Fibroblast of lung (primary cell): ENCODE data around the gene FILIP1L.

Experiments
- EZH2 ChIP-seq: IDR thresholded peaks from 2 replicates; pipeline ENCODE4 v1.5.1; 2012; ENCODE audit warnings: low read length, control low read depth, mild to moderate bottlenecking; ENCODE audit errors: missing control alignments
- TF ChIP-seq, protein P1 (sequence below), 2 donors: IDR thresholded peaks in 1 of 2; conservative IDR thresholded peaks in 1 of 2; 1 replicate in 1 of 2; 2 replicates in 1 of 2; pipeline ENCODE4 v1.5.1; 2011 to 2012; ENCODE audit warnings: low read length in 2 of 2, control low read depth in 1 of 2, inconsistent platforms in 1 of 2, low read depth in 1 of 2, mild to moderate bottlenecking in 1 of 2

DNA sequence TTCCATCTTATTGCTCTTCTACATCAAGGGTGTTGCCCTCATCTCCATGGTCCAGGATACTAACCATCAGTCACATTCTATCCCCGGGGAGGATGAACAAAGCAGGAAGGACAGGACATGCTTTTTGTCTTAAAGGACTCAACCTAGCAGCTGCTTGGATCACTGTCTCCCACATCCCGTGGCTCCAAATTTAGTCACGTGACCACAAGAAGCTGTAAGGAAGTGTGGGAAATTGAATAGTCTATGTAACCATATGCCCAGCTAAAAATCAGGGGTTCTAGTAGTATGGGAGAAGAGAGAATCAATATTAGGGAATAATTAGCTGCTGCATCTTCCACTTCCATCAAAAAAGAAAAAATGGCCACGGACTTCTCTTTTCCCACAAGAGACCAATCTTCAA is 314.9 kb downstream of the FILIP1L start:
- TF ChIP-seq, protein P1, sequence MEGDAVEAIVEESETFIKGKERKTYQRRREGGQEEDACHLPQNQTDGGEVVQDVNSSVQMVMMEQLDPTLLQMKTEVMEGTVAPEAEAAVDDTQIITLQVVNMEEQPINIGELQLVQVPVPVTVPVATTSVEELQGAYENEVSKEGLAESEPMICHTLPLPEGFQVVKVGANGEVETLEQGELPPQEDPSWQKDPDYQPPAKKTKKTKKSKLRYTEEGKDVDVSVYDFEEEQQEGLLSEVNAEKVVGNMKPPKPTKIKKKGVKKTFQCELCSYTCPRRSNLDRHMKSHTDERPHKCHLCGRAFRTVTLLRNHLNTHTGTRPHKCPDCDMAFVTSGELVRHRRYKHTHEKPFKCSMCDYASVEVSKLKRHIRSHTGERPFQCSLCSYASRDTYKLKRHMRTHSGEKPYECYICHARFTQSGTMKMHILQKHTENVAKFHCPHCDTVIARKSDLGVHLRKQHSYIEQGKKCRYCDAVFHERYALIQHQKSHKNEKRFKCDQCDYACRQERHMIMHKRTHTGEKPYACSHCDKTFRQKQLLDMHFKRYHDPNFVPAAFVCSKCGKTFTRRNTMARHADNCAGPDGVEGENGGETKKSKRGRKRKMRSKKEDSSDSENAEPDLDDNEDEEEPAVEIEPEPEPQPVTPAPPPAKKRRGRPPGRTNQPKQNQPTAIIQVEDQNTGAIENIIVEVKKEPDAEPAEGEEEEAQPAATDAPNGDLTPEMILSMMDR (conservative IDR thresholded peaks at IDR 0.05 in 1 of 2, IDR thresholded peaks at IDR 0.05 in 1 of 2; ENCODE audit: low read depth in 1 of 2, low read length in 2 of 2) = no peak
- no peak for TF ChIP-seq EZH2
